SW 1271 (cell line): ENCODE measurements around the gene OR10A6.

ENCODE experiments used
- DNase-seq, 2 experiments: peaks; one replicate each; lab custom pipeline; 2025; lab: John Stamatoyannopoulos, UW

The OR10A6 gene

DNA sequence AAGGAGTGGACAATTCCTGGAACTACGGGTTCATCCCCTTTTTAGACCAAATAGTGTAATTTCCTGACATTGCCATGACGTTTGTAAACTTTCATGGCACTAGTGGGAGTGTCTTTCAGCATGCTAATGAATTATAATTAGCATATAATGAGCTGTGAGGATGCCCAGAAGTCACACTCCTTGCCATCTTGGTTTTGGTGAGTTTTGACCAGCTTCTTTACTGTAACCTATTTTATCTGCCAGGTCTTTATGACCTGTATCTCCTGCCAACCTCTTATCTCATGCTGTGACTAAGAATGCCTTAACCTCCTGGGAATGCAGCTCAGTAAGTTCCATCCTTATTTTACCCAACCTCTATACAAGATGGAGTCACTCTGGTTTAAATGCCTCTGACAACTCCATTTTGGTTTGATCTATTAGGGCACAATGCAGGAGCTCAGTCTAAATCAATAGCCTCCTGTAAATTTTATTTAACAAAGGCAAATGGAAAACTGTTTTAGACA, 20.7 kb downstream of the OR10A6 start:
- no peak for DNase-seq

DNA sequence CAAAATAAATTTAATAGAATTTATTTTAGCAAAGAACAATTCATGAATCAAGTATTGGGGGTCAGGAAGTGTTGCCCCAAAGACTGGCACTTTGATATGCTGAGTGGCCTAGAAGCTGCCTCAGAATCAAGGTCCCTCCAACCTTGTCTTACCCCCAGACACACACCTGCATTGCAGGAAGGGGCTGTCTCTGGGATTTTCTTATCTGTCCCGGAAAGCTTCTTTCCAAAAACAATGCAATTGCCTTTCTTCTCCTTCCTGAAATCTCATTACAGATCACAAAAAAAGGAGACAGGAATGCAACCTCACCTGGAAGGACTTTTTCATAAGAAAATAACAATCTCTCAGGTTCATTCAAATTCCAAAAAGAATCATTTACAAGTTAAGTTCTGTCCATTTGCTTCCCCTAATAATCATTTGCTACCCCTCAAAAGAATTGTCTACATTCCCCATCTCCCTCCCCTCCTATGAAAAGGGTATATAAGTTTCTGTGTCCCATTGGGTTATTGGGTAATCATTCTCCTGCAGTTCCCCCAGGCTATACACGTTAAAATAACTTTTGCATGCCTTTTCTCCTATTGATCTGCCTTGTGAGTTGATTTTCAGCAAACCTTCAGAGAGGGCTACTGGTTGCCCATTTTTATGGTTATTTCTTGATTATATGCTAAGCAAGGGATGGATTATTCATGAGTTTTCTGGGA, 21.3 kb downstream of the OR10A6 start:
- DNase-seq = no peak

DNA sequence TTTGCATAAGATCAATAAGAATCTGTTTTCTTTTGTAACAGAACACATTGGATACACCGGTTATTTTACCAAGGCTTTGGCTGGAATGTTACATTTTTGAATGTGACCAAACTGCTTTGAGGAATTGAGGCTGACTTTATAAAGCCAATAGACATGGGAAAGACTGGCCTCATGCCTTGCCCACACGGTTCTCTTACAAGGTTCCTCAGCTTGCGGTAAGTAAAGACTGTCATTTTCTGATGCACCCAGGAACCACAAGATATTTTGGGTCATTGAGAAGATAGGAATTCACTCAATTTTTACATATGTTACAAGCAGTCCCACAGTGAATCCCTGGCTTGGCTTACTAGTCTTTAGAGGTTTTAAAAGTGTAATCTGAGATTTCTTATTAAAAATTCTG, 23.9 kb downstream of the OR10A6 start:
- no peak for DNase-seq

DNA sequence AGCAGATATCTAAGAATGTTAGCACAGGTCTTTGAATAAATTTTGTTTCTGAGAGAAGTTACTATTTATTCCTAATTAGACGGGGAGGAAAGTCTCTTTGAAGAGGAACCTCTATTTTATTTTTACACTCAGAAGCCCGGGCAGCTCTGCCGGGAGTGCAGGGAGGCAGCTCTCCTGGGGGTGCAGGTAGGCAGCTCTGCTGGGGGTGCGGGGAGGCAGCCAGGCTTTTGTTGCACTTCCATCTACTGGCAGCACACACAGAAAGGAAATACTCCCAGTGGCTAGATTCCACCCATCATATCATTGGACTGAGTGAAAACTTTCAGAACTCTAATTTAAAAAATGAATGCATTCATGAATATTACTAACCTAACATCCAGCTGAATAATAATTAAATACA, 24.6 kb downstream of the OR10A6 start:
- DNase-seq = no peak

DNA sequence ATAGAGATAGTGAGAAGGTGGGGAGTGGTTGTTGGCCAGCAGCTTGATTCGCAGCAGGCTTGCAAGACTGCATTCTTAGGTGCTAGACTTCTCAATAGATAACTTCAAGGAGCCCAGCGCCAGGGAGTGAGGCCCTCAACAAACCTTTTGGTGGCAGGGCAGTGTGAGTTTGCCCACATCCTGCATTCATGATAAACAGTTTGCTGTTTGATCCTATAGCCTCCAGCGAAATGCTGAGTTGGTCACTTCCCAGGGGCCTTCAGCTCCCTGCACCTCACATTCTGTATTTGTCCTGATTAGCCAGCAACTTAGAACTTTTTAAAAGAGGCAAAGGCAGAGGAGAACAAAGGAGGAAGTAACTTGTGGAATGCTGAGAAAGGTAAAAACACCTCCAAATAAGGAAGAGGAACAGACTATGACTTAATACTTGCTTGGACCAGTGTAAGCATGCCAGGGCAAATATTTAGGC, 25.1 kb downstream of the OR10A6 start:
- DNase-seq = no peak

DNA sequence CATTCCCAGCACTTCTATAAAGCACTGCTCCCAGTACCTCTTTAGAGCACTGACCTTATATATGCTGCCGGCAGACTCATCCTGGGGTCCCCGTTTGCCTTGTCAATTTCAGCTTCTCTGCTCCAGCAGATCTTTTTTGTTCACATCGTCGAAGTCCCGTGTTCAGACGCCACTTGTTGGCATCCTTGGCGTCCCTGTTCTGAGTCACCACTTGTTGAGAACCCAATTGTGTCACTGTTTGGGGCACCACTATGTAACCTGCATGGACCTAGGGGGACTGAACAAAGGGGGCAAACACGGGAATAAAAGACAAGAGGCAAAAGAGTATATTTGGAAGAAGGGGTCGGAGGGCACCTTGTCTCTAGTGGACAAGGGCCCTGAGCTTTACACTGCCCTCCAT, 25.5 kb downstream of the OR10A6 start:
- DNase-seq = no peak

DNA sequence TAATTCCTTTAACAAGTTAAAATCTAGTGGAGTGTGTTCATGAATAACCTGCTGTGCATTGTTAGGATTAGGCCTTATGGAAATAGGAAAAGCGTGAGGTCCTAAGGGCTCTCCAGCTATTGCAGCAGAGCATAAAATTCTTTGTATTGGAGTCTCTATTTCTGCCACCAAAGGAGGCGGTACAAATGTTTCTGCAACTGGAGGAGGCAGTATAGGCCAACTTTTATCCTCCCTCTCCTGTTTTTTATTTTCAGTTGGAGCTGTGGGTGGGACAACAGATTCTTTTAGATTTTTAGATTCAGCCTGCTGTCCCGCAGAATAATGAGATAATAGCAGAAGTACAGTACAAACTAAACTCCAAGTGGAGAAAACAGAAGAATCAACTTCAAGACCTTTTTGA, 26.2 kb downstream of the OR10A6 start:
- peak in 1 of 2 experiments; percentile 2 for DNase-seq

DNA sequence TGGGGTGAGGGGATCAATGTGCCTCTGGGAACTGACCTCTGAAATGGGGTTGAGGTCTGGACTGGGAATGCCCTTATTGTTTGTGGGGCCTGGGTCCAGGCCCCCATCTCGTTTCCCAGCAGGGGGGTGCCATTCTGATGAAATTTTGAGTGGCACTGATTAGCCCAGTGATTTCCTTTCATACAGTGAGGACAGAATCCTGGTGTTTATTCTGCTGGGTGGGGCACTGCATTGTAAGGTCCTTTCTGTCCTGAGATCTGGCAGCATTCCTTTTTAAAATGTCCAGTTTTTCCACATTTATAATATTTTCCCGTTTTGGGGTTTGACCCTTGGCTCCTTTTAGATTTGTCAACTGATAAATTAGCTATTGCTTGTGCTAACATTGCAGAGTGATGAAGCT, 27.1 kb downstream of the OR10A6 start:
- no peak for DNase-seq

DNA sequence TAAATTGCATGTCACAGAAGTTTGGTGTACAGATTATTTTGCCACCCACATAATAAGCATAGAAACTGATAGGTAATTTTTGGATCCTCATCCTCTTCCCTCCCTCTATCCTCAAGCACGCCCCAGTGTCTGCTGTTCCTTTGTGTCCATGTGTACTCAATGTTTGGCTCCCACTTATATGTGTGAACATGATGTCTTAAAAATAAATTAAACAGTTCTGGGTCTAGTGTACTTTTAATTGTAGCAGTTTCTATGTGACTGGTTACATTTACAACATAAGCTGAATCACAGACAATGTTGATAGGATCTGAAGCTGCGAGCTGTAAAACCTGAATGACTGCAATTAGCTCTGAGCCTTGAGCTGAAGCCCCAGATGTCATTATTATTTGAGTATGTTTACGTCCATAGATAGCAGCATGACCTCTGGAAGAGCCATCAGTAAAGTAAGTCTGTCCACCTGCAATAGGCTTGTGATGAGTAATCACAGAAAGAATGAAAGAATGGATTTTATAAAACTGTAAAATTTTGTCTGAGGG, 29.7 kb downstream of the OR10A6 start:
- DNase-seq = no peak

DNA sequence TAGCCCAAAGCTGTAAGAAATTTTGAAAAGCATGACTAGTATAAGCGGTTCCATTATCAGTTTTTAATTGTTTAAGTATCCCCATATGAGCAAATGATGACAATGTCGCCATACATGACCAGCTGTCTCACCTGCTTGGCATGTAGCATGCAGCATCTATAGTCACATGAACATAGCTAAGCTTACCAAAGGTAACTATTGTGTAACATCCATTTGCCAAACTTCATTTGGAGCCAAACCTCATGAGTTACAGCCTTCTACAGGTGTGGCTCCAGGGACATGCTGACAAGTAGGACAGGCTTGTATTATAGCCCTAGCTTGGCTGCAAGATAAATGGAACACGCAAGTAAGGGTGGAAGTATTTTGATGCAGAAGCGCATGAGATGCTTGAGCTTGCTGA, 30.4 kb downstream of the OR10A6 start:
- no peak for DNase-seq

DNA sequence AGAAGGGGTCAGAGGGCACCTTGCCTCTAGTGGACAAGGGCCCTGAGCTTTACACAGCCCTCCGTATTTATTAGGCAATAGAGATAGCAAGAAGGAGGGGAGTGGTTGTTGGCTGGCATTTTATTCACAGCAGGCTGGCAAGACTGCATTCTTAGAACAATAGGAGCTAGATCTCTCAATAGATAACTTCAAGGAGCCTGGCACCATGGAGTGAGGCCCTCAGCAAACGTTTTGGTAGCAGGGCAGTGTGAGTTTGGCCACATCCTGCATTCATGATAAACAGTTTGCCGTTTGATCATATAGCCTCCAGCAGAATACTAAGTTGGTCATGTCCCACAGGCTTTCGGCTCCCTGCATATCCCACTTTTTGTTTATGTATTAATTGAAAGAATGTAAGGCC, 31.6 kb downstream of the OR10A6 start:
- DNase-seq = no peak

DNA sequence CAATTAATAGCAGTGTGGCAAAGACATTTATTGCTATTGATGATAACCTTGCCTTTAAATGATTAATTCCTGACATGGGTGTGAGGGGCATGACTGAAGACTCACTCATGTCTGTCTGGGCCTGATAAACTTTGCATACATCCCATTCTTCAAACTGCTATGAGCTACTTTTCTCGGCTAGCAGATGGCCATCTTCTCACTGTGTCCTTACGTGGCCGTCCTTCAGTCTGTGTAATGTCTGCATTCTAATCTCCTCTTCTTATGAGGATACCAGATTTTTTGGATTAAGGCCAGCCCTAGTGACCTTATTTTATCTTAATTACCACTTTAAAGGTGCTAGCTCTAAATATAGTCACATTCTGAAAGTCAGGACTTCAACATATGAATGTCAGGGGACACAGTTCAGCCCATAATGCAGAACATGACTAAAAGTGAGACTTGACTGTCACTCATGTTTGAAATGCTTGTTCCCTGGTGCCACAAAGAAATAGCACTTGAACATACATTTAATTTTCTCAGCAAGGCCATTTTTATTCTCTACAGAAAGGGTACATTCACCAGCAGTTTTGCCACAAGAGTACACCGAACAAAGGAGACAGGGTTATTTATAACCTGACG, 32.3 kb downstream of the OR10A6 start:
- DNase-seq = no peak

DNA sequence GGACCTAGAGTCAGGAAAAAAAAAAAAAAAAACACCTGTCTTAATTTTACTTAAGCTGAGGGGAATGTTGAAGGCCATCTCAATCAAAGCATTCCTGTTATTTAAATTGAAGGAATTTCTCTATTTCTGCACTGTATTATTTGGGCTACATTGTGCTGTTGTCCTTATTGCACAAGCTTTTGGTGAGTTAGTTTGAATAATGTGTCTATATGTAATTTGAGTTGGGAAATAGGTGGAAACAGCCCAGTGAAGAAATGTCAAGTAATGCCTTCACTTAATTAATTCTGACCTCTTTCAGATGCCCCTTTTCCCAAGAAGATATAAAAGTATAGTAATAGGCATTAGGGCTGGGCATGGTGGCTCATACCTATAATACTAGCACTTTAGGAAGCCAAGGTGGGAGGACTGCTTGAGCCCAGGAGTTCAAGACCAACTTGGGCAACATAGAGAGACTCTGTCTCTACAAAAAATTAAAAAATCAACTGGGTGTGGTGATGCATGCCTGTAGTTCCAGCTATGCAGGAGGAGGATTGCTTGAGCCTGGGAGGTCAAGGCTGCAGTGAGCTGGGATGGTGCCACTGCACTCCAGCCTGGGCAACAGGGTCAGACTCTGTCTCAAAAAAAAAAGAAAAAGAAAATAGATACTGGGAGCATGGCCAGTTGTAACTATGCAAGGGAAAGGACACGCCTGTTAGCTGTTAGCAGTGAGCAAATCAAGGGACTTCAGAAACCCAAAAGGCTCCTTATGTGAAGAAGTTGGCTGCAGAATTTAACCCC, 34.9 kb downstream of the OR10A6 start:
- DNase-seq = no peak

DNA sequence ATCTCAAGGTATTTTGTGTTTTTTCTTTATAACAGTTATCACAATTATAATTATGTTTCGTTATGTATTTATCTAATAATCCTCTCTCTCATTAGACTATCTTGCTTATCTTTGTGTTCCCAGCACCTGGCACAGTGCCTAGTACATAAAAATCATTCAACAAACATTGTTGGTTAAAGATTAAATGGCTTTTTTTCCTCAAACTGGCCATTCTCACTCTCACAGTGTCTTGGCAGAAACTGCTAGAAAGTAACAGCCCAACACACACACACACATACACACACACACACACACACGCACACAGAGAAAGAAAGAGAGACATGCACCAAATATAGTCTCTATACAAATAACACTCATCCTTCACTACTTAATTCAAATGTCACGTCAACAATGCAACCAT, 36.8 kb downstream of the OR10A6 start:
- DNase-seq = no peak

DNA sequence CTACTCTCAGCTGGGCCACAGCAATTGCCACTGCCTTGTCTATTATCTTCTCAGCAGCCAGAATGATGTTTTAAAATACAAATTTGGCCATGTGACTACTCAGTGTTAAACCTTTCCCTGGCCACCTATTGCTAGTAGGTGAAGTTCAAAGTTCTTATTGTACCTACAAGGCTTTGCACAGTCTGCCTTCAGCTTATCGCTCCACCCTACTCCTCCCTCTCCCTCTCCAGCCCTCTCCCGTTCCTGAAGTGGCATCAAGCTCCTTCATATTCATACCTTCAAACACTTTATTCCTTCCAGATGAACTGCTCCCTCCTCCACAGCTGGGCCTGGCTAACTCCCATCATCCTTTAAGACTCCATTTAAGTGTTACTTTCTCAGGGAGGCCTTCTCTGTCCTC, 37.3 kb downstream of the OR10A6 start:
- DNase-seq = no peak

DNA sequence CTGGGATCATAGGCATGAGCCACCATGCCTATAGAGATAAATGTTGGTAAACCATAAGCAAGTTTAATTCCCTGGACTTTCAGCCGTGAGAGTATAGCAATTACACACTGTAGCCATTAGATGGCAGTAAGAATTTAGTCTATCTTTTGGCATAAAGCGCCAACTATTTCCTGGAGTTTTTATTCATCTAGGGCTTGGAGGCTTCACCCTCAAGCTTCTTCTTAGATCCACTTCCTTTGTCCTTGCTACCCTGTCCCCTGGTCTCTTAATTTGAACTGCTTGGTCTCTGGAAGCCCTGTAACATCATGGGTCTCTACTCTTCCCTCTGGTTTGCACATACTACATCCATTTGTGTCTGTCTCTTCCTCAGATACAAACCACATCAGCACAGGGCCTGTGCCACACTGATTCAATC, 38.2 kb downstream of the OR10A6 start:
- DNase-seq = peak in 1 of 2 experiments; percentile 65

DNA sequence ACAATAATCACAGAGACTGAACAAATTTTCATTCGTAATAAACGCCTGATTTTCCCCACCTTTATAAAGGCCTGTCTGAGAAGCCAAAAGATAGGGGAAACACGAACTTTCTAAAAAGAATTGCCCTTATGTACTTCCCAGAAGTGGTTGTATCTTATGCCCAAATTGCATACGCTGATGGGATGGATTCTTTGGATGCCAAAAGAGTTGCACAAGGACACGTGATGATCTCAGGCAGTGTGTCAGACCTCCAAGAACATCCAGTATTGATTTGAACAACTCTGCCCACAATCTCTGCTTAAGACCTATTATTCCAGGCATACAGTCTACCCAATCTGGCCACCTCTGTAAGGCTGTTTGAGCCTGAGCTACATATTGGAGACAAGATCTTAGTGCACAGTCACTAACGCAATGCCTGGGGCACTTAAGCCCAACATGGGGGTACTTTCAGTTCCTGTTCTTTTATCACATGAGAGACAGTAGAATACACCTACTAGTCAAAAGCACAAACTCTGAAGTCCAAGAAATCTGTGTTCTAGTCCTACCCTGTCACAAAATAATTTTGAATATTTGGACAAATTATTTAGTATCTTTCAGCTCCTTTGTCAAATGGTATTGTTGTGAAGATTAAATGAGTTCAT, 38.9 kb downstream of the OR10A6 start:
- DNase-seq = no peak

DNA sequence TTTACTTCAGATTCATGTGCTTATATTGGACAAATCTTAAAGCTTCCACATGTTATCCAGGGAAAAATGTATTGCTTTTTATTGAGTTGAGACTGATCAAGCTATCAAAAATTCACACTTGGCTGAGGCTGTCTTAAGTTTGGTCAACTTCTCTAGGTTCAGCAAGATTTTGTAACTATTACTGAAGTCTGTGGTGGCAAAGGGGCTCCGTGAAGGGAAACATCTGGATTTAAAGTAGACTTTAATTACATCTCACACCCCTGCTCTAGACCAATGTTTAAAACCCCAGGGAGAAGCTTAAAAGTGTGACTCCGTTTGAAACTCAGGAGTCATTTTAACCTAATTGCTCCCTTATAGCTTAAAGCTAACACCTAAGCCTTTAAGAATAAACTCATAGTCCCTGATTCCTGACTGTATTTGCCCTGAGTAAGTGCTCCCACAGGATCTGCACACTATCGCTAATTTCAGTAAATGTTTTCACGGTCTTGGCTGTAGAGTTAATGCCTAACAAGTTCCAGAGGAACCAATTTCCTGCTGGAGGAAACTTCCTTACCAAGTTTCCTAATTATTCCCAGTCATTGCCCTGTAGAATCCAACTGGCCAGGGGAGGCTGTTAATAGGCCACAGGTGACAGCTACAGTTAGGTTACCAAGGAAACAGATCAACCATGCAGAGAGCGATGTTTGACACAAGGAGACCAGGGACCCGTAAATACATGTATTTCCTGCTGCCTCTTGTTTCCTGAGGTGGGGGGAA, 40.5 kb downstream of the OR10A6 start:
- DNase-seq = no peak

DNA sequence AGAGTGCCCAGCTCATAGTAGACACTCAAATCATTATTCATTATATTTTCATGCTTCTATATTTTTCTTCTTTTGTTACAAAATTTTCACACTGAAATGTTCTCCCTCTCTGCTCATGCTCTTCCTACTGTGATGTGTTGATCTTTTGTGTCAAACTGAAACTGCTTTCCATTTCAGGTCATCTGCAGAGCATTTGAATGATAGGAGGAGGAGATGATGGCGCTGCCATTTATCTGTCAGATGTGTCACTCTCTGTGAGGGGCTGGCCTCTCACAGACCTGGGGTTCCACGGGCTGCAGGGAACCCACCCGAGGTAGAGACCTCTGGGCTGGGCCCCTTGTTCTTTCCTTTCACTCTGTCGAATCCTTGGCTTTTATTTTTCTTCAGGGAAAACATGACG, 41.1 kb downstream of the OR10A6 start:
- no peak for DNase-seq

DNA sequence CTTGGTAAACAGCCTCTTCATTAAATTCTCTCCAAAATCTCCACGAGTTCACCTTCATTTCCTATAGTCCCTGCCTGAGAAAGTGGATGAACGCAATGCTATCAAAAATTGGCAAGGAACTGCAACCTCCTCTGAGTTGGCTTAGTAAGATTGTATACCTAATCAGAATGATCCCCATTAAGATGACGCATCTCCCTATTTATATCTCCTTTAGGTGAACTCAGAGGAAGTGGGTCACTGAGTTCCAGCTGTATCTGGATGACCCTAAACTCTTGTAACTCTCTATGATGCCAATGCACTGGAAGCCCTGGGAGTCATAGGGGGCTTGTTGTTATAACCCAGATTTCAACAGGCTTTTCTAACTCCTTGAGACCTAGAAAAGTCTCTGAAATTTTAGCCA, 48.2 kb downstream of the OR10A6 start:
- no peak for DNase-seq
